PC-3 (cell line): ENCODE data around the gene FMNL2. TPM values are rescaled to one million over a fixed set of nuclear protein-coding genes. Genes with fewer than 3 reads are reported as not detected.

ENCODE experiments used
- ATAC-seq: fragments of 200-7000 bp; cut with Tn5 transposase; 2 replicates; pipeline ENCODE4 v1.9.1; 2020; ENCODE audit warnings: mild to moderate bottlenecking, moderate library complexity
- BruUV-seq: library from RNA; stranded (reverse); fragments of 400-500 nt; replicated peaks from 2 replicates; lab custom pipeline; 2021; lab: Mats Ljungman, UMichigan
- CTCF ChIA-PET: fragments of 300-600 bp; sonication (Branson Sonifier 250); formaldehyde crosslinking; loops from one replicate; lab custom pipeline; 2022; ENCODE audit warnings: antibody characterized with exemption; lab: Charles Lee
- POLR2A ChIA-PET: fragments of 300-600 bp; sonication (Branson Sonifier 250); formaldehyde crosslinking; loops from one replicate; lab custom pipeline; 2022; ENCODE audit warnings: antibody characterized with exemption; ENCODE audit not compliant: unreplicated experiment; lab: Charles Lee
- DNase-seq: peaks from one replicate; pipeline ENCODE4 v3.0.0-alpha.2; 2015
- H2AFZ ChIP-seq: fragments of 300-600 bp; sonication (generic); 2 replicates; pipeline ENCODE4 v1.6.0; 2016; ENCODE audit warnings: antibody characterized with exemption, low read length
- H3F3A ChIP-seq: fragments of 300-600 bp; sonication (generic); one replicate; pipeline ENCODE4 v1.6.0; 2017; ENCODE audit warnings: antibody characterized with exemption, low read length, control low read depth, mild to moderate bottlenecking; ENCODE audit not compliant: unreplicated experiment
- H3K27ac ChIP-seq: fragments of 300-600 bp; sonication (generic); 2 replicates; pipeline ENCODE4 v1.5.1; 2016; ENCODE audit warnings: mild to moderate bottlenecking, low read length
- H3K27me3 ChIP-seq: fragments of 300-600 bp; sonication (generic); 2 replicates; pipeline ENCODE4 v1.6.1; 2016; ENCODE audit warnings: low read length, mixed read lengths
- H3K36me3 ChIP-seq: fragments of 300-600 bp; sonication (generic); 2 replicates; pipeline ENCODE4 v1.6.1; 2016; ENCODE audit warnings: low read depth, mixed run types, low read length, mixed read lengths
- H3K4me1 ChIP-seq: fragments of 300-600 bp; sonication (generic); 2 replicates; pipeline ENCODE4 v1.5.1; 2016; ENCODE audit warnings: low read length; ENCODE audit not compliant: insufficient read depth
- H3K4me2 ChIP-seq: fragments of 300-600 bp; sonication (generic); 2 replicates; pipeline ENCODE4 v1.6.0; 2016; ENCODE audit warnings: low read length
- H3K4me3 ChIP-seq: fragments of 300-600 bp; sonication (generic); 2 replicates; pipeline ENCODE4 v1.5.1; 2016; ENCODE audit warnings: mild to moderate bottlenecking, low read length, mixed read lengths
- H3K79me2 ChIP-seq: fragments of 300-600 bp; sonication (generic); 2 replicates; pipeline ENCODE4 v1.6.1; 2017; ENCODE audit warnings: low read length, mixed read lengths
- H3K9ac ChIP-seq: fragments of 300-600 bp; sonication (generic); 2 replicates; pipeline ENCODE4 v1.6.0; 2016; ENCODE audit warnings: mild to moderate bottlenecking, low read length
- H3K9me2 ChIP-seq: fragments of 300-600 bp; sonication (generic); replicated peaks from 2 replicates; pipeline ENCODE4 v1.6.1; 2016; ENCODE audit warnings: mixed run types, low read length, mixed read lengths
- H3K9me3 ChIP-seq: fragments of 300-600 bp; sonication (generic); 2 replicates; pipeline ENCODE4 v1.6.1; 2016; ENCODE audit warnings: low read length, mixed read lengths
- H4K20me1 ChIP-seq: fragments of 300-600 bp; sonication (generic); 2 replicates; pipeline ENCODE4 v1.6.1; 2016; ENCODE audit warnings: low read length, mixed read lengths
- EZH2 ChIP-seq: fragments of 300-600 bp; sonication (generic); IDR thresholded peaks from one replicate; pipeline ENCODE4 v1.6.1; 2017; ENCODE audit warnings: antibody characterized with exemption, mild to moderate bottlenecking, low read length; ENCODE audit not compliant: unreplicated experiment
- EZH2phosphoT487 ChIP-seq: fragments of 300-600 bp; sonication (generic); IDR thresholded peaks from 2 replicates; pipeline ENCODE4 v1.6.1; 2018; ENCODE audit warnings: mild to moderate bottlenecking, antibody characterized with exemption, low read length, borderline replicate concordance
- intact Hi-C: fragments of 100-400 bp; cut with micrococcal nuclease; formaldehyde crosslinking; loops from 2 replicates; pipeline ENCODE4 v1.9.0; 2023
- total RNA-seq: library from RNA; depleted of rRNA; stranded (reverse); fragments of >200 nt; gene quantifications from 2 replicates; pipeline ENCODE4 v1.2.3, GENCODE V29; 2014
- TF ChIP-seq, protein P1 (sequence below): fragments of 300-600 bp; sonication (generic); conservative IDR thresholded peaks from 2 replicates; pipeline ENCODE4 v1.5.1; 2017; ENCODE audit warnings: antibody characterized with exemption, low read depth, mild to moderate bottlenecking, low read length

The FMNL2 gene
- total RNA-seq, 1 experiment from 2014 or later: 15.8 TPM

DNA sequence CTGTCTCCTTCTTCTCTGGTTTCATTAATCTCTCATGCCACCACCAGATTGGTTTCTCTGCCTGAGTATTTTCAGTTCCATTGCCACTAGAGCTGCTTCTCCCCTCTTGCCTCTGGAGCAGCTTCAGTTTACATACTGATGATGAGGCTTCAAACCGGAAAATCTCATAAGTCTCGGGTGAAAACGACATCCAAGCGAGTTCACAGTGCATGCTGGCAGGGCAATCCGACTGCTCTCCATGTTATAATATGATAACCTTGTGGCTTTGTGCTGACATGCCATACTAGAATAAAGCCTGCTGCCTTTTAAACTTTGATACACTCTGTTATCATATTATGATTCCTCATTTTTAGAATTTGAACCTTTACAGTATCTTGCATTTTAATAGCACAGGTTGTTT lies 228.8 kb downstream of the FMNL2 start:
- Histone ChIP-seq H3K9me2 (no peaks in the 10 kb centered on the region), H3K27ac (no peak overlapping the region), H4K20me1 (no peaks in the 10 kb centered on the region), H3K27me3 (no peaks in the 10 kb centered on the region), H3K79me2 (no peaks in the 10 kb centered on the region), H3K4me1 (peaks cover 47% of the 10 kb centered on the region), H3K4me2 (no peak overlapping the region), H3K4me3 (no peak overlapping the region), H2AFZ (no peak overlapping the region), H3K36me3 (0 out of 2 replicates have a peak, but pooled peaks cover 3% of the 10 kb centered on the region), H3F3A (no peaks in the 10 kb centered on the region), H3K9me3 (no peaks in the 10 kb centered on the region), H3K9ac (no peak overlapping the region)
- no TSS peak for BruUV-seq
- CTCF ChIA-PET: no interaction called here
- DNase-seq (no peak), ATAC-seq (no peak)
- no peak for TF ChIP-seq EZH2phosphoT487
- TF ChIP-seq EZH2: no peak
- TF ChIP-seq, protein P1, sequence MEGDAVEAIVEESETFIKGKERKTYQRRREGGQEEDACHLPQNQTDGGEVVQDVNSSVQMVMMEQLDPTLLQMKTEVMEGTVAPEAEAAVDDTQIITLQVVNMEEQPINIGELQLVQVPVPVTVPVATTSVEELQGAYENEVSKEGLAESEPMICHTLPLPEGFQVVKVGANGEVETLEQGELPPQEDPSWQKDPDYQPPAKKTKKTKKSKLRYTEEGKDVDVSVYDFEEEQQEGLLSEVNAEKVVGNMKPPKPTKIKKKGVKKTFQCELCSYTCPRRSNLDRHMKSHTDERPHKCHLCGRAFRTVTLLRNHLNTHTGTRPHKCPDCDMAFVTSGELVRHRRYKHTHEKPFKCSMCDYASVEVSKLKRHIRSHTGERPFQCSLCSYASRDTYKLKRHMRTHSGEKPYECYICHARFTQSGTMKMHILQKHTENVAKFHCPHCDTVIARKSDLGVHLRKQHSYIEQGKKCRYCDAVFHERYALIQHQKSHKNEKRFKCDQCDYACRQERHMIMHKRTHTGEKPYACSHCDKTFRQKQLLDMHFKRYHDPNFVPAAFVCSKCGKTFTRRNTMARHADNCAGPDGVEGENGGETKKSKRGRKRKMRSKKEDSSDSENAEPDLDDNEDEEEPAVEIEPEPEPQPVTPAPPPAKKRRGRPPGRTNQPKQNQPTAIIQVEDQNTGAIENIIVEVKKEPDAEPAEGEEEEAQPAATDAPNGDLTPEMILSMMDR: no peak
- POLR2A ChIA-PET: no interaction called here
- intact Hi-C loops: no loop called here

DNA sequence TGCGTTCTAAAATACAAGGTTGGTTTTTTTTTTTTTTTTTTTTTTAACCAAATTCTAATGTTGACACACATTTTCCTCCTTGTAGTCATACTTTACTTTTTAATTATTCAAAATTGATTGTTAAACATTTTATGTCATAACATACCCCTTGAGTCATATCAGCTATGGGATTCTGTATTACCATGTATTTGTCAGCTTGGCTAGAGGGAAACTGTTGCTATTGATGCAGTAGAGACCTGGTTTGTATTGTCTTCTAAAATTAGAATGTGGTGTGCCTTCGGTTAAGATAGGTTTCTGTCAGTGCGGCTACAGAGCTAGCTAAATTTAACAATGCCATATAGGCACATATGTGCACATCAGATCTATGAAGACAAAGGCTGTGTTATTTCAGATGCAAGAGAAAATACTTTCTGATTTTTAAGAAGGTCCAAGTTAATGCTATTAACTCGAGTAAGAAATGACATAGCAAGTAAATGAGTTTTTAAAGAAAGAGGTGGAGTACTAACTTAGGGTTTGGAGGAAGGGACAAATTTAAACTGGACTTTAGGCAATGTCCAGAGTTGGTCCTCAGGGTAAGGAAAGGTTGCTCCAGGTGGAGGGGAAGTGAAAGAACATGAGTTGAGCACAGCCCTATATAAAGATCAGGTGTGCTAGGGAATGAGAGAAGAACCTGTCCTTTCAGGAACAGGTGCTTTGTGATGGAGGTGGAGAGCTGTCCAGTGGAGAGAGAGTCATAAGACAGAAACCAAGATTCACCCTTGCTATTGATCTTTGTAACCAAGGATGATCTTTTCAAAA lies 230.0 kb downstream of the FMNL2 start:
- Histone ChIP-seq H2AFZ (no peak overlapping the region), H3K36me3 (0 out of 2 replicates have a peak, but pooled peaks cover 3% of the 10 kb centered on the region), H3K9me3 (no peaks in the 10 kb centered on the region), H3K4me2 (no peak overlapping the region), H4K20me1 (no peaks in the 10 kb centered on the region), H3K79me2 (no peaks in the 10 kb centered on the region), H3K9ac (no peak overlapping the region), H3K27ac (peak overlapping the region; percentile 29), H3K27me3 (no peaks in the 10 kb centered on the region), H3K4me1 (peaks cover 37% of the 10 kb centered on the region), H3F3A (no peaks in the 10 kb centered on the region), H3K4me3 (no peak overlapping the region), H3K9me2 (no peaks in the 10 kb centered on the region)
- ATAC-seq (peak; percentile 35), DNase-seq (peak; percentile 43)
- no TSS peak for BruUV-seq
- intact Hi-C loops: no loop called here
- CTCF ChIA-PET: interaction anchor here (0.7 kb wide), 1 partner anchor 35 kb away, joined by 13 read pairs; no protein-coding TSS in a partner anchor
- POLR2A ChIA-PET: no interaction called here
- TF ChIP-seq EZH2 (no peak), EZH2phosphoT487 (no peak)
- TF ChIP-seq, protein P1: no peak
